CD4-positive, alpha-beta T cell treated with Interleukin-4 for 1 hour (primary cell): ENCODE data around the gene PSMG3.

Experiments
- DNase-seq, 2 donors: peaks; one replicate each; pipeline ENCODE4 v3.0.0-alpha.2; 2020 to 2022

PSMG3 gene

GRCh38 chr7:1542841-1543747 lies 26.7 kb downstream of the PSMG3 start:
- DNase-seq, result no peak

- DNase-seq, result no peak
Observed at GRCh38 chr7:1542329-1542728, 27.5 kb downstream of the PSMG3 start.

GRCh38 chr7:1541431-1542162 lies 28.2 kb downstream of the PSMG3 start:
- no peak for DNase-seq

- no peak for DNase-seq
Observed at GRCh38 chr7:1540776-1541271, 29.0 kb downstream of the PSMG3 start.

GRCh38 chr7:1539882-1540775 lies 29.7 kb downstream of the PSMG3 start:
- DNase-seq, result no peak

GRCh38 chr7:1539181-1539881 lies 30.5 kb downstream of the PSMG3 start:
- DNase-seq, result no peak

- no peak for DNase-seq
Observed at GRCh38 chr7:1538544-1539180, 31.2 kb downstream of the PSMG3 start.

- no peak for DNase-seq
Observed at GRCh38 chr7:1537535-1538412, 32.1 kb downstream of the PSMG3 start.

- DNase-seq, result no peak
Observed at GRCh38 chr7:1536743-1537534, 32.9 kb downstream of the PSMG3 start.

- DNase-seq, result no peak
Observed at GRCh38 chr7:1536455-1536742, 33.4 kb downstream of the PSMG3 start.

GRCh38 chr7:1535701-1536454 lies 34.0 kb downstream of the PSMG3 start:
- DNase-seq, result no peak

- no peak for DNase-seq
Observed at GRCh38 chr7:1535100-1535458, 34.8 kb downstream of the PSMG3 start.

GRCh38 chr7:1534330-1535099 lies 35.3 kb downstream of the PSMG3 start:
- DNase-seq, result no peak

- DNase-seq, result peak in 1 of 2 donors; percentile 61
Observed at GRCh38 chr7:1533547-1534329, 36.1 kb downstream of the PSMG3 start.

- DNase-seq, result no peak
Observed at GRCh38 chr7:1533255-1533546, 36.6 kb downstream of the PSMG3 start.

- peak; percentile 67 to 73 for DNase-seq
Observed at GRCh38 chr7:1532456-1533254, 37.2 kb downstream of the PSMG3 start.

- DNase-seq, result peak in 1 of 2 donors; percentile 29
Observed at GRCh38 chr7:1531979-1532455, 37.8 kb downstream of the PSMG3 start.
